ENCODE data around the gene OR2AJ1.

DNA sequence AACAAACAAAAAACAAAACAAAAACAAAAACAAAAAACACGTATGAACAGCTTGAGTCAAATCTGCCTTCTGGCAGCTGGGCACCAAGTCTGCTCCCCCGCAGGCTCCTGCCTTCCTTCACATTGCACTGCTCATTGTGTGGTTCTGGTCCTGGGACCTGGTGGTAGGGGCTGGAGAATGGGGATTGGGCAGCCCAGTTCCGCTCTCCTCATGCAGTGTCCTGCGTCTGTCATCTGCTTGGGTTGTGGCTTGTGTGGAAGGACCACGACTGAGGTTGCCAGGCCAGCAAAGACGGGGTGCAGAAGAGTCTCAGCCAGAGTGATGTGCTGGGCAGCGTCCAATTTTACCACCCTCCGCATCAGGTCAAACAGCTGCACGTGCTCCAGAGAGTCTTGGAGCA, 11.1 kb downstream of the OR2AJ1 start:
- TF ChIP-seq, protein P1, sequence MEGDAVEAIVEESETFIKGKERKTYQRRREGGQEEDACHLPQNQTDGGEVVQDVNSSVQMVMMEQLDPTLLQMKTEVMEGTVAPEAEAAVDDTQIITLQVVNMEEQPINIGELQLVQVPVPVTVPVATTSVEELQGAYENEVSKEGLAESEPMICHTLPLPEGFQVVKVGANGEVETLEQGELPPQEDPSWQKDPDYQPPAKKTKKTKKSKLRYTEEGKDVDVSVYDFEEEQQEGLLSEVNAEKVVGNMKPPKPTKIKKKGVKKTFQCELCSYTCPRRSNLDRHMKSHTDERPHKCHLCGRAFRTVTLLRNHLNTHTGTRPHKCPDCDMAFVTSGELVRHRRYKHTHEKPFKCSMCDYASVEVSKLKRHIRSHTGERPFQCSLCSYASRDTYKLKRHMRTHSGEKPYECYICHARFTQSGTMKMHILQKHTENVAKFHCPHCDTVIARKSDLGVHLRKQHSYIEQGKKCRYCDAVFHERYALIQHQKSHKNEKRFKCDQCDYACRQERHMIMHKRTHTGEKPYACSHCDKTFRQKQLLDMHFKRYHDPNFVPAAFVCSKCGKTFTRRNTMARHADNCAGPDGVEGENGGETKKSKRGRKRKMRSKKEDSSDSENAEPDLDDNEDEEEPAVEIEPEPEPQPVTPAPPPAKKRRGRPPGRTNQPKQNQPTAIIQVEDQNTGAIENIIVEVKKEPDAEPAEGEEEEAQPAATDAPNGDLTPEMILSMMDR (IDR thresholded peaks at IDR 0.05; ENCODE audit: low read depth, low read length): no peak
- no peak for TF ChIP-seq POLR2A (IDR thresholded peaks at IDR 0.05; ENCODE audit: extremely low read depth, insufficient read length)

All from NB4 (cell line).